Panc1 (cell line): ENCODE results near the gene NEXN. TPM values are rescaled to one million over a fixed set of nuclear protein-coding genes. Genes with fewer than 3 reads are reported as not detected.

Experiments used
- ATAC-seq: fragments of 200-7000 bp; cut with Tn5 transposase; 2 replicates; pipeline ENCODE4 v1.9.1; 2020; ENCODE audit warnings: mild to moderate bottlenecking, moderate library complexity
- BruUV-seq: library from RNA; stranded (reverse); fragments of 400-500 nt; replicated peaks from 2 replicates; lab custom pipeline; 2021; lab: Mats Ljungman, UMichigan
- CTCF ChIA-PET: fragments of 300-600 bp; sonication (Branson Sonifier 250); formaldehyde crosslinking; loops from one replicate; lab custom pipeline; 2022; ENCODE audit warnings: antibody characterized with exemption; lab: Charles Lee
- POLR2A ChIA-PET: fragments of 300-600 bp; sonication (Branson Sonifier 250); formaldehyde crosslinking; loops from one replicate; lab custom pipeline; 2022; ENCODE audit warnings: antibody characterized with exemption; lab: Charles Lee
- DNase-seq: peaks from one replicate; pipeline ENCODE4 v3.0.0-alpha.2; 2010; ENCODE audit warnings: low read depth, low spot score
- H3K27ac ChIP-seq: 2 replicates; pipeline ENCODE4 v1.5.1; 2011; ENCODE audit warnings: mild to moderate bottlenecking, low read length, inconsistent platforms
- H3K27me3 ChIP-seq: fragments of 200-500 bp; sonication (Bioruptor generic); 2 replicates; pipeline ENCODE4 v1.6.0; 2014; ENCODE audit warnings: low read length, inconsistent platforms; ENCODE audit not compliant: control insufficient read depth, insufficient read depth
- H3K36me3 ChIP-seq: fragments of 200-500 bp; sonication (Bioruptor generic); 2 replicates; pipeline ENCODE4 v1.5.1; 2014; ENCODE audit warnings: inconsistent platforms, mild to moderate bottlenecking, low read length, moderate library complexity; ENCODE audit not compliant: control insufficient read depth, insufficient read depth
- H3K4me1 ChIP-seq: 2 replicates; pipeline ENCODE4 v1.5.1; 2011; ENCODE audit warnings: inconsistent platforms, mild to moderate bottlenecking, low read length, moderate library complexity; ENCODE audit not compliant: control insufficient read depth, insufficient read depth
- H3K4me3 ChIP-seq, 2 experiments: 2 replicates each; pipeline ENCODE4 v1.5.1; 2011 to 2012; ENCODE audit warnings: low read depth in 2 of 2, low read length in 2 of 2, mild to moderate bottlenecking in 2 of 2, inconsistent platforms in 1 of 2, moderate library complexity in 1 of 2
- H3K9me3 ChIP-seq: fragments of 200-500 bp; sonication (Bioruptor generic); 2 replicates; pipeline ENCODE4 v1.5.1; 2014; ENCODE audit warnings: low read depth, mild to moderate bottlenecking, inconsistent platforms, low read length, moderate library complexity; ENCODE audit not compliant: control insufficient read depth, insufficient read depth
- CTCF ChIP-seq: fragments of 450-650 bp; IDR thresholded peaks from 2 replicates; pipeline ENCODE4 v1.5.1; 2017; ENCODE audit warnings: mild to moderate bottlenecking
- POLR2AphosphoS5 ChIP-seq: IDR thresholded peaks from 2 replicates; pipeline ENCODE4 v1.6.1; 2012; ENCODE audit warnings: mild to moderate bottlenecking, low read depth, low read length, moderate library complexity
- REST ChIP-seq, 2 experiments: IDR thresholded peaks; 2 replicates each; pipeline ENCODE4 v1.6.1; 2011 to 2012; ENCODE audit warnings: low read depth in 2 of 2, control low read depth in 1 of 2, low read length in 1 of 2, mild to moderate bottlenecking in 1 of 2, moderate library complexity in 1 of 2; ENCODE audit not compliant: insufficient read depth in 1 of 2
- SIN3A ChIP-seq: IDR thresholded peaks from 2 replicates; pipeline ENCODE4 v1.6.1; 2012; ENCODE audit warnings: low read depth, mild to moderate bottlenecking, low read length, moderate library complexity, borderline replicate concordance; ENCODE audit not compliant: insufficient read depth
- TCF7L2 ChIP-seq: IDR thresholded peaks from 2 replicates; pipeline ENCODE4 v1.6.1; 2011; ENCODE audit warnings: mild to moderate bottlenecking, low read depth, low read length, inconsistent platforms
- in situ Hi-C: cut with HindIII; loops from 2 replicates; pipeline ENCODE4 v1.10.0; 2016; ENCODE audit warnings: low sequenced_read_pairs, low pct_unique_long_range_greater_than_20kb
- intact Hi-C: fragments of 100-400 bp; cut with micrococcal nuclease; formaldehyde crosslinking; loops from one replicate; pipeline ENCODE4 v1.10.0; 2022; ENCODE audit not compliant: unreplicated experiment
- total RNA-seq: library from RNA; stranded (reverse); gene quantifications from one replicate; pipeline ENCODE4 v1.2.1, GENCODE V29; 2021; ENCODE audit not compliant: unreplicated experiment

Gene NEXN
- total RNA-seq, 1 experiment from 2014 or later, result 5.4 TPM

GRCh38 chr1:77966291-77966690, 77.9 kb downstream of the NEXN start:
- BruUV-seq, result no TSS peak
- H3K9me3 ChIP-seq, result no peaks in the 10 kb centered on the region
- H3K27ac ChIP-seq, result no peak overlapping the region
- no peaks in the 10 kb centered on the region for H3K4me1 ChIP-seq
- TF ChIP-seq CTCF, result no peak
- TF ChIP-seq POLR2AphosphoS5, result no peak
- TF ChIP-seq TCF7L2, result no peak
- TF ChIP-seq REST (IDR thresholded peaks at IDR 0.05; ENCODE audit: insufficient read depth in 1 of 2, low read depth in 2 of 2, low read length in 1 of 2), result no peak
- TF ChIP-seq SIN3A, result no peak
- no peak for DNase-seq
- ATAC-seq, result no peak
- in situ Hi-C loops (no loop called here), intact Hi-C loops (no loop called here)
- ChIA-PET POLR2A (no interaction called here), CTCF (no interaction called here)
- H3K27me3 ChIP-seq, result no peaks in the 10 kb centered on the region
- no peak overlapping the region for H3K4me3 ChIP-seq
- peaks cover 87% of the 10 kb centered on the region for H3K36me3 ChIP-seq

- BruUV-seq, result no TSS peak
- Histone ChIP-seq H3K4me3 (no peak overlapping the region), H3K27ac (no peak overlapping the region), H3K4me1 (peaks cover 7% of the 10 kb centered on the region), H3K36me3 (peaks cover 54% of the 10 kb centered on the region), H3K9me3 (no peaks in the 10 kb centered on the region), H3K27me3 (no peaks in the 10 kb centered on the region)
- TF ChIP-seq CTCF (no peak), SIN3A (no peak), REST (IDR thresholded peaks at IDR 0.05; ENCODE audit: insufficient read depth in 1 of 2, low read depth in 2 of 2, low read length in 1 of 2) (no peak), TCF7L2 (no peak), POLR2AphosphoS5 (no peak)
- ATAC-seq (no peak), DNase-seq (no peak)
- intact Hi-C loops (no loop called here), in situ Hi-C loops (no loop called here)
- CTCF ChIA-PET, result no interaction called here
- POLR2A ChIA-PET, result interaction anchor here (0.9 kb wide), 1 partner anchor 34 kb away, joined by 4 read pairs; no protein-coding TSS in a partner anchor
These were observed 81.8 kb downstream of the NEXN start for GRCh38 chr1:77970192-77970591.
